GM23248 (cell line): ENCODE measurements around the gene OTULINL. TPM values are rescaled to one million over a fixed set of nuclear protein-coding genes. Genes with fewer than 3 reads are reported as not detected.

Experiments used
- DNase-seq: peaks from one replicate; pipeline ENCODE4 v3.0.0-alpha.2; 2015
- H2AFZ ChIP-seq: fragments of 200-600 bp; sonication (generic); 2 replicates; pipeline ENCODE4 v1.6.1; 2016; ENCODE audit warnings: antibody characterized with exemption
- H3F3A ChIP-seq: fragments of 200-600 bp; sonication (generic); 2 replicates; pipeline ENCODE4 v1.6.1; 2016; ENCODE audit warnings: mild to moderate bottlenecking, antibody characterized with exemption, mixed run types; ENCODE audit not compliant: insufficient read depth
- H3K27ac ChIP-seq: fragments of 200-600 bp; sonication (generic); 2 replicates; pipeline ENCODE4 v1.5.1; 2016; ENCODE audit warnings: mild to moderate bottlenecking
- H3K27me3 ChIP-seq: fragments of 200-600 bp; sonication (generic); replicated peaks from 2 replicates; pipeline ENCODE4 v1.6.1; 2016; ENCODE audit warnings: mild to moderate bottlenecking; ENCODE audit not compliant: insufficient read depth
- H3K36me3 ChIP-seq: fragments of 200-600 bp; sonication (generic); 2 replicates; pipeline ENCODE4 v1.6.1; 2016; ENCODE audit warnings: low read depth, mild to moderate bottlenecking
- H3K4me1 ChIP-seq: fragments of 200-600 bp; sonication (generic); 2 replicates; pipeline ENCODE4 v1.6.1; 2016; ENCODE audit warnings: mild to moderate bottlenecking; ENCODE audit not compliant: insufficient read depth
- H3K4me2 ChIP-seq: fragments of 200-600 bp; sonication (generic); one replicate; pipeline ENCODE4 v1.6.1; 2016; ENCODE audit warnings: mild to moderate bottlenecking; ENCODE audit not compliant: unreplicated experiment
- H3K4me3 ChIP-seq: fragments of 200-600 bp; sonication (generic); 2 replicates; pipeline ENCODE4 v1.5.1; 2016; ENCODE audit warnings: mild to moderate bottlenecking
- H3K79me2 ChIP-seq: fragments of 200-600 bp; sonication (generic); 2 replicates; pipeline ENCODE4 v1.6.1; 2016; ENCODE audit warnings: mild to moderate bottlenecking; ENCODE audit not compliant: insufficient read depth
- H3K9ac ChIP-seq: fragments of 200-600 bp; sonication (generic); 2 replicates; pipeline ENCODE4 v1.6.1; 2016; ENCODE audit warnings: mild to moderate bottlenecking
- H3K9me2 ChIP-seq: fragments of 200-600 bp; sonication (generic); 2 replicates; pipeline ENCODE4 v1.6.1; 2016; ENCODE audit warnings: mixed run types, mild to moderate bottlenecking, moderate library complexity; ENCODE audit not compliant: insufficient read depth
- H3K9me3 ChIP-seq: fragments of 200-600 bp; sonication (generic); one replicate; pipeline ENCODE4 v1.6.1; 2017; ENCODE audit warnings: low read depth
- H4K20me1 ChIP-seq: fragments of 200-600 bp; sonication (generic); 2 replicates; pipeline ENCODE4 v1.6.0; 2016; ENCODE audit not compliant: insufficient read depth
- EZH2 ChIP-seq: fragments of 200-600 bp; sonication (generic); IDR thresholded peaks from 2 replicates; pipeline ENCODE4 v1.6.1; 2018; ENCODE audit warnings: antibody characterized with exemption, mild to moderate bottlenecking; ENCODE audit not compliant: insufficient read depth, poor library complexity, severe bottlenecking
- EZH2phosphoT487 ChIP-seq: fragments of 200-600 bp; sonication (generic); IDR thresholded peaks from 2 replicates; pipeline ENCODE4 v1.6.1; 2018; ENCODE audit warnings: antibody characterized with exemption, moderate library complexity, mild to moderate bottlenecking, low read depth; ENCODE audit not compliant: insufficient read depth
- WGBS, 2 experiments: methylation state at CpG; one replicate each; pipeline ENCODE4 v1.1.6; 2015 to 2017; ENCODE audit warnings: low lambda C conversion rate in 2 of 2, low coverage in 1 of 2; ENCODE audit errors: missing lambda C conversion rate in 2 of 2; 5-methylcytosine and 5-hydroxymethylcytosine counted together
- in situ Hi-C: fragments of 300-500 bp; cut with MboI; formaldehyde crosslinking; loops from 2 replicates; pipeline ENCODE4 v1.15.0; 2020
- polyA plus RNA-seq: library from polyadenylated mRNA; unstranded; fragments of >200 nt; fragmentation: Nextera tagmentation; extraction: Ambion mirVana; gene quantifications from 2 replicates; pipeline ENCODE4 v1.2.1, GENCODE V29; 2016
- total RNA-seq: library from RNA; depleted of rRNA; stranded (reverse); fragments of >200 nt; shearing (Covaris generic); gene quantifications from 2 replicates; pipeline ENCODE4 v1.2.3, GENCODE V29; 2014

Gene OTULINL
- total and polyA plus RNA-seq, 2 experiments from 2014 or later: 0.23 to 1.3 TPM

GRCh38 chr5:14630671-14631070 is 49.1 kb downstream of the OTULINL start:
- Histone ChIP-seq H3K4me1 (no peaks in the 10 kb centered on the region), H3K9me3 (no peaks in the 10 kb centered on the region), H2AFZ (no peak overlapping the region), H3F3A (no peaks in the 10 kb centered on the region), H3K9ac (no peak overlapping the region), H4K20me1 (no peaks in the 10 kb centered on the region), H3K9me2 (no peaks in the 10 kb centered on the region), H3K36me3 (no peaks in the 10 kb centered on the region), H3K4me2 (no peak overlapping the region), H3K4me3 (no peak overlapping the region), H3K27ac (no peak overlapping the region), H3K79me2 (no peaks in the 10 kb centered on the region), H3K27me3 (peaks cover 16% of the 10 kb centered on the region)
- in situ Hi-C loops: no loop called here
- TF ChIP-seq EZH2phosphoT487: no peak
- no peak for TF ChIP-seq EZH2
- no peak for DNase-seq
- WGBS, 2 experiments: 27 to 33% methylated on average over 2 of the region's 2 CpGs

GRCh38 chr5:14635656-14636055 is 54.1 kb downstream of the OTULINL start:
- H3F3A ChIP-seq: no peaks in the 10 kb centered on the region
- no peak overlapping the region for H3K27ac ChIP-seq
- in situ Hi-C loops: no loop called here
- H3K9me2 ChIP-seq: no peaks in the 10 kb centered on the region
- WGBS, 2 experiments: 51 to 55% methylated on average over 2 of the region's 2 CpGs
- H3K9ac ChIP-seq: no peak overlapping the region
- no peak overlapping the region for H2AFZ ChIP-seq
- DNase-seq: no peak
- no peak overlapping the region for H3K4me2 ChIP-seq
- H3K79me2 ChIP-seq: no peaks in the 10 kb centered on the region
- H3K27me3 ChIP-seq: peaks cover 42% of the 10 kb centered on the region
- no peaks in the 10 kb centered on the region for H4K20me1 ChIP-seq
- H3K36me3 ChIP-seq: no peaks in the 10 kb centered on the region
- no peak overlapping the region for H3K4me3 ChIP-seq
- no peaks in the 10 kb centered on the region for H3K9me3 ChIP-seq
- no peaks in the 10 kb centered on the region for H3K4me1 ChIP-seq
- TF ChIP-seq EZH2 (no peak), EZH2phosphoT487 (no peak)

- H2AFZ ChIP-seq: no peak overlapping the region
- in situ Hi-C loops: loop anchor here (10.0 kb wide), 2 partner anchors 246 to 656 kb away; no protein-coding TSS in a partner anchor
- no peak for DNase-seq
- H3K9ac ChIP-seq: no peak overlapping the region
- H3F3A ChIP-seq: no peaks in the 10 kb centered on the region
- no peaks in the 10 kb centered on the region for H3K9me3 ChIP-seq
- TF ChIP-seq EZH2: no peak
- no peak for TF ChIP-seq EZH2phosphoT487
- H3K4me3 ChIP-seq: no peak overlapping the region
- H3K36me3 ChIP-seq: no peaks in the 10 kb centered on the region
- no peaks in the 10 kb centered on the region for H3K9me2 ChIP-seq
- no peak overlapping the region for H3K4me2 ChIP-seq
- no peaks in the 10 kb centered on the region for H3K4me1 ChIP-seq
- H4K20me1 ChIP-seq: no peaks in the 10 kb centered on the region
- no peak overlapping the region for H3K27ac ChIP-seq
- peaks cover 39% of the 10 kb centered on the region for H3K27me3 ChIP-seq
- 55 to 67% methylated on average over 10 of the region's 10 CpGs for WGBS, 2 experiments
- H3K79me2 ChIP-seq: no peaks in the 10 kb centered on the region
Measured at GRCh38 chr5:14640765-14641164, 59.2 kb downstream of the OTULINL start.

- Histone ChIP-seq H3K9ac (no peak overlapping the region), H3K36me3 (no peaks in the 10 kb centered on the region), H3F3A (no peaks in the 10 kb centered on the region), H2AFZ (no peak overlapping the region), H4K20me1 (no peaks in the 10 kb centered on the region), H3K9me2 (no peaks in the 10 kb centered on the region), H3K4me1 (no peaks in the 10 kb centered on the region), H3K9me3 (no peaks in the 10 kb centered on the region), H3K79me2 (no peaks in the 10 kb centered on the region), H3K27ac (no peak overlapping the region), H3K27me3 (peaks cover 2% of the 10 kb centered on the region), H3K4me3 (no peak overlapping the region), H3K4me2 (no peak overlapping the region)
- DNase-seq: no peak
- TF ChIP-seq EZH2 (no peak), EZH2phosphoT487 (no peak)
- in situ Hi-C loops: loop anchor here (10.0 kb wide), 2 partner anchors 250 to 660 kb away; no protein-coding TSS in a partner anchor
- 83 to 87% methylated on average over 1 of the region's 1 CpG for WGBS, 2 experiments
Measured at GRCh38 chr5:14644623-14645237, 63.1 kb downstream of the OTULINL start.

GRCh38 chr5:14650052-14650451 is 68.5 kb downstream of the OTULINL start:
- Histone ChIP-seq H3K9me3 (no peaks in the 10 kb centered on the region), H3K36me3 (no peaks in the 10 kb centered on the region)

More at GRCh38 chr5:14650052-14650451, 68.5 kb downstream of the OTULINL start:
- no peak overlapping the region for H3K9ac ChIP-seq
- WGBS, 2 experiments: 76% methylated on average over 3 of the region's 3 CpGs
- H3K79me2 ChIP-seq: no peaks in the 10 kb centered on the region
- no peak for DNase-seq
- TF ChIP-seq EZH2phosphoT487: no peak
- no peak for TF ChIP-seq EZH2
- H3K9me2 ChIP-seq: no peaks in the 10 kb centered on the region
- in situ Hi-C loops: no loop called here
- no peak overlapping the region for H2AFZ ChIP-seq
- H3F3A ChIP-seq: no peaks in the 10 kb centered on the region
- H3K4me1 ChIP-seq: no peaks in the 10 kb centered on the region
- H3K27ac ChIP-seq: no peak overlapping the region
- H4K20me1 ChIP-seq: no peaks in the 10 kb centered on the region
- H3K4me2 ChIP-seq: no peak overlapping the region
- no peaks in the 10 kb centered on the region for H3K27me3 ChIP-seq
- H3K4me3 ChIP-seq: no peak overlapping the region
